GM18526 (cell line): ENCODE measurements around the gene EFNA5.

Experiments used
- POLR2A ChIP-seq: IDR thresholded peaks from 3 replicates; pipeline ENCODE4 v1.6.1; 2011; ENCODE audit not compliant: insufficient read length; ENCODE audit errors: extremely low read depth

EFNA5 gene

DNA sequence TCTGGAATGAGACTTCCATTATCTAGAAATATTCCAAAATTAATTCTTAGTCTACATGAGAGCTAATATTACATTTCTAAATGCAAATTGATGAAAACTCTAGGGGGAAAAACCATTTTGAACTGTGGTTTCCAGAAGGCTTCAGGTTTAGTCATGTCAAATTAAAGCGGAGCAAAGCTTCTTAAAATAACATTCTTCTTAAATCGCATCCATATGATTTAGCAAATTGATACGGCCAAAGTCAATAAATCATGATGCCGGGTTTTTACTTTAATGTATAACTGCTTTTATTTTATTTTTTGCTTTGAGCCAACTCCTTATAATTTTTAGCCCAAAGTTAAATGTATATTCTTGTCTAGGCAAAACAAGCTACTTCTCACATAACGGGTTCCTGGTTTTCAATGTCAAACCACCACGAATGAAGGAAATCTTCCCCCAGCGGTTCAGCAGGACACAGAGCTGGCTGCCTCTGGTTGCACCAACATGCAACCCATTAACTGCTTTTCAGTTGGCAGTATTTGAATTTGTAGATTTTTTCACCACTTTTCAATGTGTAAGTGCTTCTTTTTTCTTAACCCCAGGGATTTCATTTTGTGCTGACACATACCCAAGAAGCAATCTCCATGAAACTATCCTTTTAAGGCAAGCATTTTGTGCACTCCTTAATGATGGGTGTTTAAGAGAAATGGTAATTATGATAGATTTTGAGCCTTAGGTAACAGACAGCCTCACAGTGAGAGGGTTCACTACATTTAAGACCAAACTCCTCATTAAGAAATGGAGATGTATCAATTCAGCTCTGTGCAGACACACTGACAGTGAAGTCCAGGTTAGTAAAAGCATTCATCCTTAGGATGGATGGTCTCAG is 35.5 kb downstream of the EFNA5 start:
- no peak for TF ChIP-seq POLR2A

DNA sequence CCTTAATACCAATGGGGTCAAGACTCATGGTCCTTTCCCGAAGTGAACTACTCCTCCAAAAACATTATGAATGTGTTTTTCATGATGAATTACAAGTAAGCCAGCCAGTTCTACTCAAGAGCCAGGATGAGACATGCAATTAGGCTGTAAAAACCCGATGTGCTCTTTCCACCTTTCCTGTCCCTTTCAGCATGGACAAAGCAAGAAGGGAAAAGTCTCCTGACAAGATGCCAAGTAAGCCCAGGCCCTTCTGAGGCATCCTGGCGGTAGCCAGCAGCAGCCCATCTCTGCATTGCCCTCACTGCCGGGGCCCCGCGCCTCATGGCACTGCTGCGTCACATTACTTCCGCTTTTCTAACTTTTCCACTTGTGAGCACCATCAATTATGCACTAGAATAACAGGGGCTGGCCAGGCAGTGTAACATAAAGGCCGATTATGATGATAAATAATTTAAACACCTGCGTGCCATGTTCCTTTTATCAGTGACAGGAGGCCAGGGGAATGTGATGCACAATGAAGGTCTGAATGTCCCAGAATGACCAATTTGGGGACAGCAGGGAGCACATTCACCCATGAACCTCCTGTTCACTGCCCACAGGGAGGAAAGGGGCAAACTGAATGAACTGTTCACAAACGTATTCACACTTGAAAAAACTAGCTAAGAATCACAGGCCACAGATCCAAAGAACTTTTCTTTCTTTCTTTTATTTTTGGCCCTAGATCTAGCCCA is 37.4 kb downstream of the EFNA5 start:
- no peak for TF ChIP-seq POLR2A

DNA sequence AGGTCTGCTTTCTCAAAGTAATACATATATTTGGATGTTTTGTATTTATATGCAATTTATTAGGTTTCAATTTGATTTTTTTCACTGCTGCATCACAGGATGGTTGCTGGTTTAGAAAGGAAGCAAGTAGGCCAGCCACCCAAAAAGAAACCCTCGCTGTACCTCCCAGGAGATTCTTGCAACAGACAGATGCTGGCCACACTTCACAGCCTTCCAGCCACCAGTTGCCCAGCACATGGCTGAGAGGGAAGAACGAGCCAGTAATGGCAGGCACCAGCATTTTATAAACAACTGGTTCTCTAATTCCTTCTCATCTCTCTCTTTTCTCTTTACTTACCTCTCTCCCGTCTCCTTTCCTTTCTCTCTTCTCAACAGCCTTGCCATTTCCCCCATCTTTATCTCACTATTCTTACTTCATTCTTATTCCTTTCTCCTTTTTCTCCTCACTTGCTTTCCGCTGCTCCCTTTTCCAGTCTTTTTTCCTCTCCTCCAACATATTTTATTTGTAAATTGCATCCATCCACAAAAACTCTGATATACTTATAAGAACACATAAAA is 38.9 kb downstream of the EFNA5 start:
- TF ChIP-seq POLR2A, result no peak

DNA sequence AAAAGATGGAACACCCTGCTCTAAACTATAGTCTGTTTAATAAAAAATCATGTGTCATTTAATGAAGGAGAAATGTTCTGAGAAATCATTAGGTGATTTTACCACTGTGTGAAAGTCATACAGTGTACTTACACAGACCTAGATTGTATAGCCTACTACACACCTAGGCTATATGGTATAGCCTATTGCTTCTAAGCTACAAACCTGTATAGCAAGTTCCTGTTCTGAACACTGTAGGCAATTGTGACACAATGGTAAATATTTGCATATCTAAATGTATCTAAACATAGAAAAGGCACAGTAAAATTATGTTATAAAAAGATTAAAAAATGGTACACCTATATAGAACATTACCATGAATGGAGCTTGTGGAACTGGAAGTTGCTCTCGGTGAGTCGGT is 40.6 kb downstream of the EFNA5 start:
- TF ChIP-seq POLR2A, result no peak

DNA sequence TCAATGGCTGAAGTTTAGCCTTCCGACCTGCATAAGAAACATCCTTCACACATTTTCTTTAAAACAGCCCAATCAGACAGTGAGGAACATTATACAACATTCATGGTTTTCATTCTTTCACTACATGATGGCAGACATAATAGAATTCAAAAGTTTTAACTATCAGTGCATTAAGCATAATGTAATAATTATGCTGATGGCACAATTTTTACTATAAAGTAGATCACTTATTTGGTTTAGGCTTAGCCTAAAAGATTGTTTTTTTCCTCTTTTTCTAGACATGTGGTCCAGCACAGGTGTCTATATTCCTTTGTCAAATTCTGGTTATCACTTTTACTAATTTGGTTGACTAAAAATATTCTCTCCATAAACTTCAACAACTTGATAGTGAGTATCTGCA is 46.5 kb downstream of the EFNA5 start:
- TF ChIP-seq POLR2A, result no peak

DNA sequence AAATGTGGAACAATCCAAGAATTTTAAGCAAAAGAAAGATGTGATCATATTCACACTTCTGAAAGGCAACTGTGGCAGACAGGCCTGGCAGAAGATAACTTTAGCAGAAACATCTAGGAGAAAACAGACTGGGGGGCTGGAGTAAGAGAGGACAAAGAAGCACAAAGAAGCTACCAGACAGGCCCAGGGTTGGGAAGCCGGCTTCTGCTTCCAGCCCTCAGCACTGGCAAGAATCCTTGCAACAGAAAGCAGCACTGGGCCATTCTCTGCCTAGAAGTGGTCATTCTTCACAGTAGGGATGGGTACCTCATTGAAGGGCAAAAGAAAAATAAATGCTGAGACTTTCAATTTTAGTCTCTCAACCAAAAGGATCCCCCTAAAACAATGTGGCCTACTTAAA is 49.6 kb downstream of the EFNA5 start:
- no peak for TF ChIP-seq POLR2A

DNA sequence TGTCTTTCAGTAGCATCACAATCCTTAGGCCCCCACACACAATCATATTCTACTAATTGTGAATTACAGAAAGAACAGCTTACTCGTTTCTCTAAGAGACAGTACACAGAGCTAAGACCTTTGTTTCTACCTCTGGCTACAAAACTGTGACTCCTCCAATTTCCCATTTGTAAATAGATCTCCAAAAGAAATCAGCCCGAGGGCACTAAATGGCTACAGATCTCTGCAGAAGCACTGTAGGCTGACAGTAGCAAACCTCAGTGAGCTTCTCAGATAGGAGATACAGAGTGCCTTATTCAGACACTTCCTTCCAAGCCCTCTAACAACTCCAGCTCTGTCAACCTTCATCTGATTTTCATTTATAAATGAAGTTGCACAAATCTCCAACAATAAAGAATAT is 51.0 kb downstream of the EFNA5 start:
- TF ChIP-seq POLR2A, result no peak

DNA sequence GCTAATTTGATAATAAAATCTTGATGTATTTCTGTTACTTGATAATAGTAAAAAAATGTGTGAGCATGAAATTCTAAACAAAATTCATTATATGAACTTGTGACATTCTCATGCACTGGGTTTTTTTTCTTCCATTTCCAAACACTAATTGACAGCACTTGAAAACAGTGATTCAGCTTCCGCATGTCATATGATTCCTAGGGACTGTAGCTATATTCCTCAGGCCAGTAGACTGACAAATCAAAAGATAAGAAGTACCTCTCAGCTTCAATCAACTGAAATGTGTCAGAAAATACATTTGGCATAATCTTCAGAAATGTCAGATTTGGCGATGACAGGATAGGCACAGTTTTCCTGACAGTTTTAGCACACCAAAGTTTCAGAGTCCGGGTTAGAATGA is 52.5 kb downstream of the EFNA5 start:
- TF ChIP-seq POLR2A, result no peak

DNA sequence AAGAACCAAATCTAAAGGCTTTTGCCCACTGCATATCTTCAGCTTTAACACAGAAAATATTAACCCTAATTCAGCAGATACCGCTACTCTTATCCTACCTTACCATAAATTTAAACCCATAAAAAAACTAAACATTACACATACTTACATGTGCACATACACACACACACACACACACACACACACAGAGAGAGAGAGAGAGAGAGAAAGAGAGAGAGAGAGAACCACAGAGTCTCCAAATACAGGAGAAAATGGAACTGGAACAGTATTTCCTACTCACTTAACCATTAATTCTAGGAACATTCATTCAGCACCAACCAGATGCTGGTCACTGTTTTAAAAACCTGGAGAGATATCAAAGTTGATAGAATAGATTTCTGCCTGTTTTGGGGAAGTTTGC is 53.7 kb downstream of the EFNA5 start:
- no peak for TF ChIP-seq POLR2A

DNA sequence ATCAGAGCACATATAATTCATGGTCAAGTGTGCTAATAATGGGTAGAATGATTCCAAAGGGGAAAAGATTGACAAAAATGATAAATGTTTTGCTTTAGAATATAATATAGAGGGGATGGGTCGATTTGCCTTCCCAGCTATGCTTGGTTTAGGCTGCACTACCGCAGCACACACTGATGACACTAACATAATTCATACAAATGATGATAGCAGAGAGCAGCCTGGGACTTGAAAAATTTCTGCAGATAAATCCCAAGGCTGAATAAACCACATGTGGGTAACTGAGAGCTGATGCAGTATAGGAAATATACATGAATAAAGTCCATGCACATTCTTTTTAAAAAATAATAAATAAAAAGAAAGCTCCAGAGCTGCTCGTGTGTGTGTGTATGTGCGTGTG is 54.5 kb downstream of the EFNA5 start:
- TF ChIP-seq POLR2A, result no peak

DNA sequence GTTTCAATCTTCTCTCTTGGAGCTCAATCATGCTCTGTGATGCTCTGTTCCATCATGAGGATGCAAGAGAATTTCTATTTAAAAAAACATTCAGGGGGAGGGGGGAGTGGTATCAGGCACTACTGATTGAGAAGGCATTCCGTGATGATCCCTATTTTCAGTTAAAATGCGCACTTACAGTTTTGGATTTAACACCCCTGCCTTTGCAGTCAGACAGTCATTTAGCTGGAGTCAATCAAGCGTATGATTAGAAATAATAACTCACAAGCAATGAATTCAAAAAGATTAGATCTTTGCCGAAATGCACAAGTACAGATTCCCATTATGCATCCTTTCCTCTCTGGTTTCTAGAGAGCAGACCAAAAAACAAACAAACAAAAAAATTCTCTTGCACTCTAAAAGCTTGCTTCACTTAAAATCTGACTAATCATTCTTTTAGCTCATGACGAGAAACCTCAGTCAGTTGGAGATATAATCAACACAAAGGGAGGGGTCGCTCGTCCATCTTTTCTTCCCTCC is 55.4 kb downstream of the EFNA5 start:
- no peak for TF ChIP-seq POLR2A

DNA sequence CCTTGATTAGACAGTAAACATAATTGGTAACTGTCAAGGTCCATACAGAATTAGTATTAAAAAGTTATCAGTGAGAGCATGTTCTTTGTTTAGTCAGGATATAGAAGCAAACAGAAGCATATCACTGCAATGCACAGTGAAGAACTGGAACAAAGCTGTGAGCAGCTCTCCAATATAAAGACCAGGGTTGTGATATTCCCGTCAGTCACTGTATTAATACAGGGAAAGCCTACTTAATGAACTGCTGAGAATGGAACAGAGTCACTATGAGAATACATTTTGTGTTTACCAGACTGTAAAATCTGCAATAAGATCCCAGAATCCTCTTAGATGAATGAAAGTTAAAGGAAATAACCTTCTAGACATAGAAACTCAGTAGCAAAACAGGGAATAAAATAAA is 58.2 kb downstream of the EFNA5 start:
- no peak for TF ChIP-seq POLR2A

DNA sequence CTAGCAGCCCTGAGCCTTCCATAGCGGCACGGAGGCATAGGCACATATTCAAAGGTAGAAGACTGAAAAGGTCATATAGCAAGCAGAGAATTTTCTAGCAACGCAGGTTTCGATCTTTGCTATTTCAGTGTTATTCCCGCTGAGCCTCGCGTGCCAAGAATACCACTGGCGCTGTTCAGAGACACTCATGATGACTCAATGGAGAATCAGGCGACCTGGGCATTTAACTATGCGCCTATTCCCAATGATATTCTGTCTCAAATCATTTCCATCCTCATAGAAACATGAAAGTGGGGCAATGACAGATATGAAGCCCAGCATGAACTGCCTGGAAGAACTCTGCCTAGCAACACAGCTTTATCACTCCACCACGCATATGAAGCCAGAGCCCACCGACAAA is 59.9 kb downstream of the EFNA5 start:
- no peak for TF ChIP-seq POLR2A

DNA sequence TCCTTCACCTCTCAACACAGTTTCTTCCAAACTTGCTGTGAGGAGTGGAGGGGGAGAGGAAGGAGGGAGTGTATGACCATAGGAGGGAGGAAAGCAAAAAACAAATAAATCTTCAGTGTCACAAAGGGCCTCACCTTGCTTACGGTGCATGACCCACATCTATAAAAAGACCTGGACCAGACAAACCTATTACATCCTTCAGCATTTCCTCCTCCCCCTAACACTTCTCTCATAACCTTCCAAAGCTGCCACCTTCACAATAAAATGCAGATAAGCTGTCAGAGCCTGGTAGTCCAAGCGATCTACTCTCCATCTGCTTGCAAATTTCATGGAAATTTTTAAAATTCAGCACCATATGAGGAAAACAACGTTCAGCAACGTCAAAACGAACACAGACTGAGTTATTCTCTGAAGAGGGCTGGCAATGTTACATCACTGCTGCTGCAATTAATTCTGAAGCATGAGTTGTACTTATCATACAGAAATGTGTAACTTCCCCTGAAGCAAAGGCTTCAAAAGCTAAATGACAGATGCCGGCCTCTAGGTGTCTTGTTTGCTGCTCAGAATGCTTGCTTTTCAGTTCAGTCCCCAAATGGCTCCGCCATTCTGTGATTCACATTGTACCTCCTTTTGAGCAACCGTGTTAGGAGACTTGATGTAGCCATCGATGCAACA is 62.9 kb downstream of the EFNA5 start:
- TF ChIP-seq POLR2A, result no peak

DNA sequence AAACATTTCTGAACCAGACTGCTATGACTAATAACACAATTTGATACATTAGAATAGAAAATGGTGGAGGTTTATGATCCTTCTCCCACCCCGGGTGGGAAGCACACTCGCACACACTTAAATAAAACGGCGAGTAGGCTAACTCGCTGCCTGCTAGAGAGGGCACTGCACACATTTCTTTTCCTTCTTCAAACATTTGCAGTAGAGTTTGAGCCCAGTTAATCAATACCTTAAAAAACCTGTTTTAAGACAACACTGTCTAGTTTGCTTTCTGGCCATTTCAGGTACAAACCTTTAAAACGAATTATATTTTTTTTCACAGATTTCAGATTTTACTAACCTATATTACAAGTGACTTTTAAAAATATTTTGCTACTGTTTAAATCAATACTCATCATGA is 63.5 kb downstream of the EFNA5 start:
- no peak for TF ChIP-seq POLR2A
